Measurements from ENCODE around the gene TRMT1.
A peak's percentile ranks its signal among the peaks of the same experiment; 100 is the strongest.

Gene TRMT1

DNA sequence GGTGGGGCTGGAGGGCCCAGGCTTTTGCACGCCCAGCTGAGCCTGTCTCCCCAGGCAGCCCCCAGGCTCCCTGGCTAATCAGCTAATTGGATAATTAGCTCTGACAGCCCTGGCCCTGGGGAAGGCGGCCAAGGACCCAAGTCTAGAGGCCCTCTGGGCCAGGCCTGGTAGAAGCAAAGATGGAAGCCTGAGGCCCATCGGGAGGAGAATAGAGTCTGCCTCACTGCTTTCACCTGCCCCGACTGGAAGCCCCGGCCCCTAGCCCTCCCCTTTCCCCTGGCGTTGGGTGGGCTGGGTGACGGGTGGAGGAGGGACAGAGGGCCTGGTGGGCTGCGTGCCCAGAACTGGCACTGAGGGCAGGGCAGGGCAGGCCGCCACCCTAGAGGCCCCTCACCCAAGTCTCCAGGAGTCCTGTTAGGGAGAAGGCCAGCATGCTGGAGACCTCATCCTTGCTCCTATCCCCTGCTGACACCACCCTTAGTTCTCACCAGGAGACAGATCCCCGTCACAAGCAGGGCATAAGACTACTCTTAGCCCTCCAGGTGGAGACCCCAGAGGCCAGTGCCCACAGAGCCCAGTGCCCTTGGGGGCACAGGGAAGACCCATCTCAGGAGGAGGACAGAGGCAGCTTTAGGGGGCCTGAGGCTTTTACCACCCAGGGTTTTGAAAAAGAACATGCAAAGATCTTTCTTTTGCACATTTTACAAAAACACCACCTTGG lies 25.9 kb downstream of the TRMT1 start:
- TF ChIP-seq GATA1 (IDR thresholded peaks at IDR 0.05; ENCODE audit: low read depth, low read length) = no peak
- TF ChIP-seq POLR2A (IDR thresholded peaks at IDR 0.05; ENCODE audit: low read length) = no peak
- no peak for DNase-seq

DNA sequence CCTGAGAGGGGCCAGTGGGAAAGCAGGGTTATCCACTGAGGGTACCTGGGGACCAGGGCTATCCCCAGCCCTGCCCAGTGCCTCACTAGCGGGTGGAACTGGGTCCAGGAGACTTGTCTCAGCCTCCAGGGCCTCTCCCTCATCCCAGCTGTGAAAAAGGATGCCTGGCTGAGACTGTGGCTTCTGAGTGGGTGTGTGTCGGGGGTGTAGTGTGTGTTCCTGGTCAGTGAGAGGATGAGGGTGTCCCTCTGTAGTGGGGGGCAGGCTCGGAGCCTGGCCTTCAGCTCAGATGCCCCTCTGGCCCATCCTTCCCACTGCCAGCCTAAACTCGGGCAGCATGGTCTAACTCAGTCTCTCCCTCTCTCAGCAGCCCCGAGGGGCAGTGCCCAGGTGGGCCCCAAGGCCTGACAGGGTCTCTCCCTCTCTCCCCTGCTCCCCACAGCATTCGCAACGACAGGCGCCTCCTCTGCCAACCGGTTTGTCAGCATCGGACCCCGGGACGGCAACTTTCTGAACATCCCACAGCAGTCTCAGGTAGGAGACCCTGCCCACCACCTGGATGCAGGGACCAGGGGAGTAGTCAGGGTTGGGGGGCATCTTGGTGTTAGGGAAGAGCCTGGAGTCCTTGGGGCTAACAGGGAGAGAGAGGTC lies 26.6 kb downstream of the TRMT1 start:
- DNase-seq = no peak
- TF ChIP-seq POLR2A (IDR thresholded peaks at IDR 0.05; ENCODE audit: low read length) (no peak), GATA1 (IDR thresholded peaks at IDR 0.05; ENCODE audit: low read depth, low read length) (no peak)

GRCh38 chr19:13089139-13089856 lies 27.2 kb downstream of the TRMT1 start:
- TF ChIP-seq POLR2A (IDR thresholded peaks at IDR 0.05; ENCODE audit: low read length) (no peak), GATA1 (IDR thresholded peaks at IDR 0.05; ENCODE audit: low read depth, low read length) (no peak)
- DNase-seq = peak; percentile 60 to 65

DNA sequence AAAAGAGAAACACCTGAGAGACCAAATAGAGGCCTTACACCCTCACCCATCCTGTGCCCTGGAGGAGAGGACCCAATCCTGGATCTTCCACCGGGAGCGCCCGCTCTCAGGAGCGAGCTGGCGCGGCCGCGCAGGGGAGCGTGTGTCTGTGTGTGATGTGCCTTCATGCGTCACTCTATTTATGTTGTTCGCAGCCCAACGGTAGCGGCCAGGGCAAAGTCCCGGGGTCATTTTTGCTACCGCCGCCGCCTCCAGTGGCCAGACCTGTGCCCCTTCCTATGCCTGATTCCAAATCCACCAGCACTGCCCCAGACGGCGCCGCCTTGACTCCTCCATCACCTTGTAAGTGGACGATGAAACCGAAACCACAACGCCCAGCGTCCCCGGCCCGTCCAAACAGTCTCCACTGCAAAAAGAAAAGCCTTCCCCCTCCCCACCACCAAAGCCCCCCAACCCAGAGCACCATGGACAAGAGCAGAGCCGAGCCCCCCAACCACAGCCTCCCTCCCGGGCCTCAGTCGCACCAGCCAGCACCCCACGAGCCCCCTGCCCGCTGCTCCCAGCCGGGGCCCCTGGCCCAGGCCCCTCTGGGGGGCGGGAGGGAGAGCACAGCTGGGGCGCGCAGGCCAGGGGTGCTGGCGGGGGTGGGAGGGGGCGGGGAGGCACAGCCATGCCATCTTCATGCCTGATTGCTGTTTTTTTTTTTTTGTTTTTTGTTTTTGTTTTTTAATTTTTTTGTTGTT lies 28.6 kb downstream of the TRMT1 start:
- DNase-seq = no peak
- TF ChIP-seq GATA1 (IDR thresholded peaks at IDR 0.05; ENCODE audit: low read depth, low read length) (no peak), POLR2A (IDR thresholded peaks at IDR 0.05; ENCODE audit: low read length) (no peak)

DNA sequence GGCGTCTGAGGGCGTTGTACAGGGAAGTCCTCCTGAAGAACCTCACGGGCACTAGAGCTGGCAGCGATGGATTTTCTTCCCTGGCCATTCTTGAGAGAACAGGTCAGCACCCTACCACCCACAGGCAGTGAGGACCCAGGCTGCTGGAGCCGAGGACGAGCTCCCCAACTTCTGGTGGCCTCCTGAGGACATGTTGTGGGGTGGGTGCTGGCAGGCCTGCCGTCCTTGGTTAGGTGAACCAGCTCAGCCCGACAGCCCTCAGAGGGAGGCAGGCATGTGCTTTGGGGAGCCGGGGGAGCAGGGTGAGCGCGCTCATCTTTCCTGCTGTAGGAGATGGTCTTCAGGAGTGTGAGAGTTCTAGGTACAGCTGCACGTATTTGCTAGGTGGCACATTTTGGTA lies 29.2 kb downstream of the TRMT1 start:
- no peak for DNase-seq
- TF ChIP-seq POLR2A (IDR thresholded peaks at IDR 0.05; ENCODE audit: low read length) (no peak), GATA1 (IDR thresholded peaks at IDR 0.05; ENCODE audit: low read depth, low read length) (no peak)

- no peak for TF ChIP-seq POLR2A (IDR thresholded peaks at IDR 0.05; ENCODE audit: low read length)
- TF ChIP-seq GATA1 (IDR thresholded peaks at IDR 0.05; ENCODE audit: low read depth, low read length) = no peak
- DNase-seq = no peak
These were observed 30.2 kb downstream of the TRMT1 start for GRCh38 chr19:13086341-13086740.

DNA sequence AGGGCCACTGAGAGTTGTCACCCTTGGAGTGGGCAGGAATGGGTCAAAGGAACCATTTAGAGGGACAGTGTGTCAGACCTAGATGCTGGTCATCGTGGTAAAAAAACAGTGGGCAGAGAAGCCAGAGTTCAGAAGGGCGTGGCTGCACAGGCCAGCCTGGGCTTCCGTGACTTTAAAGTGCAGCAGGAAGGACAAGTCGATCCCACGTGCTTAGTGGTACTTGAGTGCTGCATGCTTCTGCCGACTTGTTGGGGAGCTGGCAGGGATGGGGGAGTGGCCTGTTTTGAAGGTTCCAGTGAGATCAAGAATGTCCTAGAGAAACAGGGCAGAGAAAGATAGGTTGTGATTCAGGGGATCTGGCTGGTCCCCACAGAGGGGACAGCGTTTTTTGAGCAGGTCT lies 30.9 kb downstream of the TRMT1 start:
- DNase-seq = no peak
- TF ChIP-seq GATA1 (IDR thresholded peaks at IDR 0.05; ENCODE audit: low read depth, low read length) (no peak), POLR2A (IDR thresholded peaks at IDR 0.05; ENCODE audit: low read length) (no peak)

DNA sequence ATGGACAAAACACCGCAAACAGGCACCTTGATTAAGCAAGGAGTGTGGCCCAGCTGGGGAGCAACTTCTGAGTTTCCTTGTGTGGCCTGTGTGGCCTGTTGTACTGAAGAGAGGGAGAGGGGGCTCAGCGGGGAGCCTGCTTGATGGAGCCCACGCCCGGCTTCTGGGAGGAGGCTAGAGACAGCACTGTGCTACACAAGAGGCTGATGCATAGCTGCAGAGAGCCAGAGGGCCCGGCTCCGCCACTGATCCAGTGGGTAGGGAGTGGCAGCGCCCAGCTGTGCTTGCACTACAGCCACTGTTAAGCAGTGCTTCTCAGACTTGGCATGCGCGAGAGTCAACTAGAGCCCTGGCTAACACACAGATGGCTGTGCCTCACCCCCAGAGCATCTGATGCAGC lies 32.9 kb downstream of the TRMT1 start:
- DNase-seq = no peak

DNA sequence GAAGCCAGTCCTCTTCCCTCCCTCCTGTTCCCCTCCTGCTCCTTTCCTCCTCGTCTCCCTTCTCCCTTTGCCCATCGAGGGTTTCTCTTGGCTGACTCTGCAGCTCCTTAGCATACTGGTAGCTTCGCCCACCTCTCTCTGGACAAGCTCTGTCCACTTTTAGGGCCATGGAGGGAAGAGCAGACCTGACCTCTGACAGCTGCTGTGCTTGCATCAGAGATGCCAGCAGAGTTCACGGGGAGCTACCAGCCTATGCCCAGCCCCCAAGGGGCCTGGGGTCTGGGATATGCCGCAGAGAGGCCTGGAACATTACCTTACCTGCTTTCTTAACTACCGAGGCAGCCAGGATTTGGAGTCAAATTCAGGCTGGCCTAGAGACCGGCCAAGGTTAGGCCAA lies 33.5 kb downstream of the TRMT1 start:
- no peak for DNase-seq
- no peak for TF ChIP-seq GATA1 (IDR thresholded peaks at IDR 0.05; ENCODE audit: low read depth, low read length)
- no peak for TF ChIP-seq POLR2A (IDR thresholded peaks at IDR 0.05; ENCODE audit: low read length)

More for the DNA sequence above, 32.9 kb downstream of the TRMT1 start:
- no peak for TF ChIP-seq GATA1 (IDR thresholded peaks at IDR 0.05; ENCODE audit: low read depth, low read length)

DNA sequence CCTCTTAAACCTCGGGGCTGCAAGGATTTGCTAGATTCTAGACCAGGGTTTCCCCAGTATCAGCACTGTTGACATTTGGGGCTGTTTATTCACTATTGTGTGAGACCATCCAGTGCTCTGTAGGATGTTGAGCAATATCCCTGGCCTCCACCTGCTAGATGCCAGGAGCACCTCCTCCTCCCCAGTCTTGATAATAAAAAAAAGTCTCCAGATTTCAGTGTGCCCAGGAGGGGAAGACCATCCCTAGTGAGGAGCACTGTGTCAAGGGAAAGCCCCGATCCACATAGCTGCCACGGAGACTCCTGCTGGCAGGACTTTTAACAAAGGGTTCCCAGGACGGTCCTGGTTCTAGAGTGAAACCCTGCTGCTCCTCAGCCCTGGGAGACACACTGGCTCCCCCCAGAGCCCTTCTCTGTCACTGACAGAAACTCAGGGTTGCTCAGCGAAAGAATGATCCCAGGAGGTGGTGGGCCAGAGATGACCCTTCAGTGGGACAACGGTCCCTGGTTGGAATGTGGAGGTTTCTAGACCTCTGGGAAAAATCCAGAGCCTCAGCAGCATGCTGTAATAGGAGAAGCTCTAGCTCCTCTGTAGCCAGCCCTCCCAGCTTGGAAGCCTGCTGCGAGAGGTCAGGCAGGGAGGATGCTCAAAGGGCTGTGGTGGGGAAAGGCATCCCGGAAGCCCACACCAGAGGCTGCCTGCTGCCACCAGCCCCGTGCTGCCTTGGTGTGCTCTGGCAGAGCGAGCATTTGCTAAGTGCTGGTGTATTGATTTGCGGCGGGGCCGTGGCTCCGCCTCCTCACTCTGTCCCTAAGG lies 34.1 kb downstream of the TRMT1 start:
- DNase-seq = peak; percentile 56 to 69
- no peak for TF ChIP-seq GATA1 (IDR thresholded peaks at IDR 0.05; ENCODE audit: low read depth, low read length)
- TF ChIP-seq POLR2A (IDR thresholded peaks at IDR 0.05; ENCODE audit: low read length) = no peak

- peak; percentile 90 to 92 for DNase-seq
- TF ChIP-seq POLR2A (IDR thresholded peaks at IDR 0.05; ENCODE audit: low read length) (peak; percentile 59), GATA1 (IDR thresholded peaks at IDR 0.05; ENCODE audit: low read depth, low read length) (no peak)
These were observed 37.0 kb downstream of the TRMT1 start for GRCh38 chr19:13079542-13079986.

- DNase-seq = no peak
- no peak for TF ChIP-seq GATA1 (IDR thresholded peaks at IDR 0.05; ENCODE audit: low read depth, low read length)
- no peak for TF ChIP-seq POLR2A (IDR thresholded peaks at IDR 0.05; ENCODE audit: low read length)
These were observed 37.5 kb downstream of the TRMT1 start for GRCh38 chr19:13078897-13079541.

DNA sequence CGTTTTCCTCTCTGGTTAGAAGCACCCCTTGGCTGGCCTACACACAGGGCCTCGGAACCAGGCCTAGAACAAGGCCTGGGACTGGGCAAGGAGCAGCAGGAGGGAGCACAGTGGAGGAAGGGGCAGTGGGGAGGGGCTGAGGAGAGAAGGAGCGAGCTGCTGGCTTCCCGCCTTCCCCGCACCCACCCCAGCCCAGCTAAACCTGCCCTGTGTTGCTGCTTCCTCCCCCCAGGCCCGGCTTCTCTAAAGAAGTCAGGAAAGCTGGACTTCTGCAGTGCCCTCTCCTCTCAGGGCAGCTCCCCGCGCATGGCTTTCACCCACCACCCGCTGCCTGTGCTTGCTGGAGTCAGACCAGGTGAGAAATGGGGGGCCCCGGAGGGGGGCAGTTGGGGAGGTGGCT lies 38.2 kb downstream of the TRMT1 start:
- no peak for TF ChIP-seq GATA1 (IDR thresholded peaks at IDR 0.05; ENCODE audit: low read depth, low read length)
- TF ChIP-seq POLR2A (IDR thresholded peaks at IDR 0.05; ENCODE audit: low read length) = no peak
- no peak for DNase-seq

Data from erythroblast (primary cell).